ENCODE measurements around the gene GTPBP2. TPM values are rescaled to one million over a fixed set of nuclear protein-coding genes. Genes with fewer than 3 reads are reported as not detected.

GTPBP2 gene
- total and polyA plus RNA-seq, 8 donors = 23.6 to 63.0 (median 39.0) TPM

GRCh38 chr6:43670623-43670986, 41.5 kb upstream of the GTPBP2 start:
- no peaks in the 10 kb centered on the region for H3K27me3 ChIP-seq
- ATAC-seq (no peak), DNase-seq (peak in 1 of 6 donors; percentile 41), FAIRE-seq (no peak)
- 96 to 100% methylated on average over 6 of the region's 6 CpGs for WGBS, 2 donors
- H3K9me3 ChIP-seq = no peaks in the 10 kb centered on the region
- no peak overlapping the region for H3K27ac ChIP-seq
- TF ChIP-seq CTCF (IDR thresholded peaks at IDR 0.05) = no peak
- peaks cover 0 to 16% (median 0%) of the 10 kb centered on the region in 3 donors for H3K36me3 ChIP-seq
- peaks cover 18 to 34% (median 24%) of the 10 kb centered on the region in 3 donors for H3K4me1 ChIP-seq
- intact Hi-C loops (cut with DNase I) = no loop called here
- H3K4me3 ChIP-seq = no peak overlapping the region

GRCh38 chr6:43669922-43670622, 41.0 kb upstream of the GTPBP2 start:
- intact Hi-C loops (cut with DNase I) = loop anchor here in 1 of 3 donors (5.0 kb wide), 1 partner anchor 407 kb away; no protein-coding TSS in a partner anchor
- DNase-seq (no peak), FAIRE-seq (no peak), ATAC-seq (no peak)
- no peak for TF ChIP-seq CTCF (IDR thresholded peaks at IDR 0.05)
- WGBS, 2 donors = 83 to 88% methylated on average over 6 of the region's 6 CpGs
- Histone ChIP-seq H3K27me3 (no peaks in the 10 kb centered on the region), H3K27ac (peak overlapping the region in 1 of 4 donors; percentile 17), H3K36me3 (peaks cover 0 to 11% (median 0%) of the 10 kb centered on the region in 3 donors), H3K4me3 (no peak overlapping the region), H3K4me1 (peaks cover 18 to 34% (median 24%) of the 10 kb centered on the region in 3 donors), H3K9me3 (no peaks in the 10 kb centered on the region)

GRCh38 chr6:43669050-43669921, 40.2 kb upstream of the GTPBP2 start:
- peak in 1 of 6 donors; percentile 60 for DNase-seq
- 75 to 77% methylated on average over 15 of the region's 15 CpGs for WGBS, 2 donors
- intact Hi-C loops (cut with DNase I) = loop anchor here in 1 of 3 donors (5.0 kb wide), 1 partner anchor 408 kb away; no protein-coding TSS in a partner anchor
- ATAC-seq = peak in 1 of 4 donors; percentile 1
- Histone ChIP-seq H3K4me1 (peaks cover 18 to 34% (median 24%) of the 10 kb centered on the region in 3 donors), H3K4me3 (no peak overlapping the region), H3K27me3 (no peaks in the 10 kb centered on the region), H3K9me3 (no peaks in the 10 kb centered on the region), H3K36me3 (peaks cover 0 to 5% (median 0%) of the 10 kb centered on the region in 3 donors), H3K27ac (peak overlapping the region in 1 of 4 donors; percentile 56)
- FAIRE-seq = no peak
- TF ChIP-seq CTCF (IDR thresholded peaks at IDR 0.05) = no peak

GRCh38 chr6:43668151-43669028, 39.3 kb upstream of the GTPBP2 start:
- peak; percentile 56 to 80 (median 72) for ATAC-seq
- no peak overlapping the region for H3K4me3 ChIP-seq
- no peaks in the 10 kb centered on the region for H3K9me3 ChIP-seq
- H3K27ac ChIP-seq = peak overlapping the region in 1 of 4 donors; percentile 63
- peaks cover 0 to 5% (median 0%) of the 10 kb centered on the region in 3 donors for H3K36me3 ChIP-seq
- intact Hi-C loops (cut with DNase I) = loop anchor here in 1 of 3 donors (5.0 kb wide), 1 partner anchor 409 kb away; no protein-coding TSS in a partner anchor
- H3K4me1 ChIP-seq = peaks cover 15 to 30% (median 24%) of the 10 kb centered on the region in 3 donors
- DNase-seq = peak; percentile 44 to 77 (median 62)
- no peaks in the 10 kb centered on the region for H3K27me3 ChIP-seq
- peak in 2 of 4 donors; percentile 26 to 33 for TF ChIP-seq CTCF (IDR thresholded peaks at IDR 0.05)
- WGBS, 2 donors = 17 to 22% methylated on average over 17 of the region's 17 CpGs
- no peak for FAIRE-seq
